Measurements from ENCODE around the gene AMBP. TPM values are rescaled to one million over a fixed set of nuclear protein-coding genes. Genes with fewer than 3 reads are reported as not detected.
"Not testable (repeated sequence)": the region's sequence is repeated elsewhere in the genome, so short reads cannot be mapped to it uniquely, and the experiment has no call there.

The AMBP gene
- polyA plus RNA-seq, 1 donor: 0.27 TPM

- no peak for DNase-seq
These were observed 27.9 kb downstream of the AMBP start for GRCh38 chr9:114050226-114050568.

GRCh38 chr9:114049441-114050225 is 28.5 kb downstream of the AMBP start:
- DNase-seq: no peak

GRCh38 chr9:114048533-114049415 is 29.3 kb downstream of the AMBP start:
- no peak for DNase-seq

- DNase-seq: no peak
These were observed 30.4 kb downstream of the AMBP start for GRCh38 chr9:114047717-114048116.

GRCh38 chr9:114046875-114047274 is 31.2 kb downstream of the AMBP start:
- no peak for DNase-seq

- DNase-seq: no peak
These were observed 31.8 kb downstream of the AMBP start for GRCh38 chr9:114046237-114046755.

GRCh38 chr9:114043660-114044059 is 34.4 kb downstream of the AMBP start:
- DNase-seq: not testable (repeated sequence)

GRCh38 chr9:114039484-114039883 is 38.6 kb downstream of the AMBP start:
- no peak for DNase-seq

GRCh38 chr9:114038724-114039313 is 39.3 kb downstream of the AMBP start:
- no peak for DNase-seq

- DNase-seq: no peak
These were observed 40.0 kb downstream of the AMBP start for GRCh38 chr9:114037961-114038723.

GRCh38 chr9:114037249-114037648 is 40.9 kb downstream of the AMBP start:
- DNase-seq: no peak

- no peak for DNase-seq
These were observed 42.0 kb downstream of the AMBP start for GRCh38 chr9:114035845-114036801.

- DNase-seq: no peak
These were observed 42.8 kb downstream of the AMBP start for GRCh38 chr9:114035221-114035844.

- DNase-seq: no peak
These were observed 43.4 kb downstream of the AMBP start for GRCh38 chr9:114034661-114035062.

GRCh38 chr9:114034196-114034595 is 43.9 kb downstream of the AMBP start:
- DNase-seq: no peak

GRCh38 chr9:114033397-114034103 is 44.5 kb downstream of the AMBP start:
- DNase-seq: peak; percentile 42

- DNase-seq: no peak
These were observed 45.9 kb downstream of the AMBP start for GRCh38 chr9:114031948-114032840.

GRCh38 chr9:114031037-114031630 is 47.0 kb downstream of the AMBP start:
- DNase-seq: no peak

Data from hindlimb muscle (tissue), 1 donor.